ENCODE results near the gene CENPB. TPM values are rescaled to one million over a fixed set of nuclear protein-coding genes. Genes with fewer than 3 reads are reported as not detected.
A peak's percentile ranks its signal among the peaks of the same experiment; 100 is the strongest.

CENPB gene
- total RNA-seq, 1 donor from 2014 or later, result 68.3 TPM

GRCh38 chr20:3777716-3778629, 8.6 kb downstream of the CENPB start:
- ATAC-seq, result peak; percentile 71
- intact Hi-C loops (cut with micrococcal nuclease), result no loop called here
- peak; percentile 82 for DNase-seq

- ATAC-seq (peak; percentile 3), DNase-seq (no peak)
- intact Hi-C loops (cut with micrococcal nuclease), result no loop called here
Observed at GRCh38 chr20:3777381-3777715, 9.2 kb downstream of the CENPB start.

- DNase-seq (no peak), ATAC-seq (no peak)
- intact Hi-C loops (cut with micrococcal nuclease), result no loop called here
Observed at GRCh38 chr20:3775457-3776108, 11.0 kb downstream of the CENPB start.

GRCh38 chr20:3771552-3772058, 14.9 kb downstream of the CENPB start:
- no peak for ATAC-seq
- DNase-seq, result no peak
- intact Hi-C loops (cut with micrococcal nuclease), result no loop called here

GRCh38 chr20:3768342-3769130, 18.0 kb downstream of the CENPB start:
- intact Hi-C loops (cut with micrococcal nuclease), result no loop called here
- peak; percentile 84 for DNase-seq

GRCh38 chr20:3767427-3768341, 18.9 kb downstream of the CENPB start, which contains the start of gene ADISSP:
Gene ADISSP, minus strand, starts transcription at chr20:3767753. Its CDS starts 7,653 bp downstream, at chr20:3760100.
- DNase-seq (peak; percentile 100), ATAC-seq (peak; percentile 95)
- intact Hi-C loops (cut with micrococcal nuclease), result no loop called here

More at GRCh38 chr20:3768342-3769130, 18.0 kb downstream of the CENPB start:
- ATAC-seq, result peak; percentile 64

GRCh38 chr20:3767110-3767426, 19.5 kb downstream of the CENPB start:
- intact Hi-C loops (cut with micrococcal nuclease), result no loop called here

GRCh38 chr20:3766422-3767109, 20.0 kb downstream of the CENPB start:
- DNase-seq, result no peak
- intact Hi-C loops (cut with micrococcal nuclease), result no loop called here
- ATAC-seq, result no peak

More at GRCh38 chr20:3767110-3767426, 19.5 kb downstream of the CENPB start:
- no peak for DNase-seq
- no peak for ATAC-seq

GRCh38 chr20:3765171-3765882, 21.2 kb downstream of the CENPB start:
- intact Hi-C loops (cut with micrococcal nuclease), result no loop called here
- DNase-seq (peak; percentile 65), ATAC-seq (no peak)

- DNase-seq (no peak), ATAC-seq (no peak)
- intact Hi-C loops (cut with micrococcal nuclease), result no loop called here
Observed at GRCh38 chr20:3764659-3765058, 21.9 kb downstream of the CENPB start.

GRCh38 chr20:3763671-3764601, 22.6 kb downstream of the CENPB start:
- ATAC-seq (no peak), DNase-seq (no peak)
- intact Hi-C loops (cut with micrococcal nuclease), result no loop called here

- intact Hi-C loops (cut with micrococcal nuclease), result no loop called here
- ATAC-seq, result no peak
- no peak for DNase-seq
Observed at GRCh38 chr20:3760655-3761348, 25.7 kb downstream of the CENPB start.

GRCh38 chr20:3759884-3760283, 26.7 kb downstream of the CENPB start:
- DNase-seq, result peak; percentile 21
- intact Hi-C loops (cut with micrococcal nuclease), result no loop called here
- no peak for ATAC-seq

GRCh38 chr20:3759316-3759823, 27.2 kb downstream of the CENPB start:
- DNase-seq (peak; percentile 28), ATAC-seq (peak; percentile 26)
- intact Hi-C loops (cut with micrococcal nuclease), result no loop called here

- intact Hi-C loops (cut with micrococcal nuclease), result no loop called here
- peak; percentile 50 for ATAC-seq
- peak; percentile 47 for DNase-seq
Observed at GRCh38 chr20:3758566-3758965, 28.0 kb downstream of the CENPB start.

GRCh38 chr20:3757268-3757667, 29.3 kb downstream of the CENPB start:
- DNase-seq (no peak), ATAC-seq (no peak)
- intact Hi-C loops (cut with micrococcal nuclease), result no loop called here

Data from left ventricle myocardium superior (tissue), 1 donor.